AG09309 (cell line): Measurements from ENCODE around the gene HSD17B1.

Experiments
- DNase-seq: peaks from one replicate; pipeline ENCODE4 v3.0.0-alpha.2; 2010; ENCODE audit warnings: low read depth
- H3K4me3 ChIP-seq: 2 replicates; pipeline ENCODE4 v1.5.1; 2011; ENCODE audit warnings: mild to moderate bottlenecking, low read depth, low read length, moderate library complexity; ENCODE audit not compliant: control insufficient read depth
- TF ChIP-seq, protein P1 (sequence below): IDR thresholded peaks from 2 replicates; pipeline ENCODE4 v1.5.1; 2011; ENCODE audit warnings: mild to moderate bottlenecking, low read depth, low read length, inconsistent platforms; ENCODE audit not compliant: insufficient read depth, control insufficient read depth; ENCODE audit errors: missing control alignments

Gene HSD17B1

DNA sequence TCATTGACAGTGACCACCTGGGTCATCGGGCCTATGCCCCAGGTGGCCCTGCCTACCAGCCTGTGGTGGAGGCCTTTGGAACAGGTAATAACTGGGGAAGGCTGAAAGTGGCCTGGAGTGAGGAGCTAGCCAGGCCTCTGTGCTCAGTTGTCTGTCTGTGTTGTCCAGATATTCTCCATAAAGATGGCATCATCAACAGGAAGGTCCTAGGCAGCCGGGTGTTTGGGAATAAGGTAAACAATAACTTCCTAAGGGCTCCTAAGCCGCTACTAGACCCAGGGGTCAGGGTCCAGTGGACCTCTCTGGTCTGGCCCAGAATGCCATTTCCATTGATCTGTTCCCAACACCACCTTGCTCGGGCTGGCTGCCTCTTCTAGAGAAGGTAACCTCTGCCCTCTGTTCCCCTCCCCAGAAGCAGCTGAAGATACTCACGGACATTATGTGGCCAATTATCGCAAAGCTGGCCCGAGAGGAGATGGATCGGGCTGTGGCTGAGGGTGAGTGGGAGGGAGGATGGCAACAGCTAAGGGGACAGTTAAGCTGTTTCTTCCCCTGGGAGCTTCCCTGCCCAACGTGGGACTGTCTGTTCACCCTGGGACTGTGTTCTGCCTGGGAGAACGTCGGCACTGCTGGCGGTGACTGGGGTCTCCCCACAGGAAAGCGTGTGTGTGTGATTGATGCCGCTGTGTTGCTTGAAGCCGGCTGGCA is 12.2 kb downstream of the HSD17B1 start:
- DNase-seq = no peak
- H3K4me3 ChIP-seq = no peak overlapping the region
- TF ChIP-seq, protein P1, sequence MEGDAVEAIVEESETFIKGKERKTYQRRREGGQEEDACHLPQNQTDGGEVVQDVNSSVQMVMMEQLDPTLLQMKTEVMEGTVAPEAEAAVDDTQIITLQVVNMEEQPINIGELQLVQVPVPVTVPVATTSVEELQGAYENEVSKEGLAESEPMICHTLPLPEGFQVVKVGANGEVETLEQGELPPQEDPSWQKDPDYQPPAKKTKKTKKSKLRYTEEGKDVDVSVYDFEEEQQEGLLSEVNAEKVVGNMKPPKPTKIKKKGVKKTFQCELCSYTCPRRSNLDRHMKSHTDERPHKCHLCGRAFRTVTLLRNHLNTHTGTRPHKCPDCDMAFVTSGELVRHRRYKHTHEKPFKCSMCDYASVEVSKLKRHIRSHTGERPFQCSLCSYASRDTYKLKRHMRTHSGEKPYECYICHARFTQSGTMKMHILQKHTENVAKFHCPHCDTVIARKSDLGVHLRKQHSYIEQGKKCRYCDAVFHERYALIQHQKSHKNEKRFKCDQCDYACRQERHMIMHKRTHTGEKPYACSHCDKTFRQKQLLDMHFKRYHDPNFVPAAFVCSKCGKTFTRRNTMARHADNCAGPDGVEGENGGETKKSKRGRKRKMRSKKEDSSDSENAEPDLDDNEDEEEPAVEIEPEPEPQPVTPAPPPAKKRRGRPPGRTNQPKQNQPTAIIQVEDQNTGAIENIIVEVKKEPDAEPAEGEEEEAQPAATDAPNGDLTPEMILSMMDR = no peak

DNA sequence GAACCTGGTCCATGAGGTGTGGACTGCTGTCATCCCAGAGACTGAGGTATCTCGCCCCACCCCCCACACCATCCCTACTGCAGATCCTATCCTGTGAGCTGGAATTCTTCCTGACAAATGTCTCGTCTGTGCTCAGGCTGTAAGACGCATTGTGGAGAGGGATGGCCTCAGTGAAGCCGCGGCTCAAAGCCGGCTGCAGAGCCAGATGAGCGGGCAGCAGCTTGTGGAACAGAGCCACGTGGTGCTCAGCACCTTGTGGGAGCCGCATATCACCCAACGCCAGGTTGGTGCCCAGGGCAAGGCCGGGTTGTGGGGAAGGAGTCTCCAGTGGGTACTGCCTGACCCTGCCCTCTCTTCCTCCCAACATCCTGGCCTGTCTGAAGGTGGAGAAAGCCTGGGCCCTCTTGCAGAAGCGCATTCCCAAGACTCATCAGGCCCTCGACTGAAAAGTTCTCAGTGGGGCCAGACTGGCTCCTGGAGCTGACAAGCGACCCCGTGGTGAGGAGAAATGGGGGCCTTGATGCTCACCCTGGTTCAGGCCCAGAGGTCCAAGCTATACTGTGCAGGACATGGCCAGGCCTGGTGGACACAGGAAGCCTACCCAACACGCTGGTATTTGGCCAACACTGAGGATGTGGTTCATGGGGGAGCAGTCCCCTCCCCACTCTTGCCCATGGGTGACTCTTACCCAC is 12.9 kb downstream of the HSD17B1 start:
- H3K4me3 ChIP-seq = no peak overlapping the region
- no peak for DNase-seq
- TF ChIP-seq, protein P1 = no peak

DNA sequence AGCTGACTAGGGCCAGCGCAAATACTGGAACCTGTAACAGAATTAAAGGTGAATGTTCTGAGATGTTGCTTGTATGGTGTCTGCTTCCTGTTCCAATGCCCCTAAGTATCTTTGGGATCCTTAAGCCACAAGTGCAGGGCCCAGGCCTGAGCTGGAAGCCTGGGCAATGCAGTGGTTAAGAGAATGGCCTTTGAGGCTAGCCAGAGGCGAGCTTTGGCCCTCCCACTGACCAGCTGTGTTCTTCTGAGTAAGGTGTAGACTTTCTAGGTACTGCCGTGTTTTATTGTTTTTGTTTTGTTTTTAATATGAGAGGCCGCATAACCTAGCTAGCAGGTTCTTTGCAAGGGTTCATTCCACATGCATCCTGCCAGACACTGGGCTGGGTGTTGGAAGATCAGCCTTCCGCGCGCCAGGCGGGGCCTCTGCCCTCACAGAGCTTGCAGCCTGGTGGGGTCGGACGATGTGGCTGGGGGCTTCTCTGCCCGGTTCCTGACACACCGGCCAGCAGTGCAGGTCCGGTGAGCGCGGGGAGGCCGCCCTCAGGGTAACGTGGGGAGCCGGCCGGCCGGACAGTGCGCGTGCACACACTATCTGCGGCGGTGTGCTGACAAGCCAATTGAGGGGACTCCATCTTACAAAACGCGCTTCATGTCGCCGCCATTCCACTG is 13.6 kb downstream of the HSD17B1 start:
- peak overlapping the region; percentile 96 for H3K4me3 ChIP-seq
- no peak for DNase-seq
- TF ChIP-seq, protein P1 = no peak

DNA sequence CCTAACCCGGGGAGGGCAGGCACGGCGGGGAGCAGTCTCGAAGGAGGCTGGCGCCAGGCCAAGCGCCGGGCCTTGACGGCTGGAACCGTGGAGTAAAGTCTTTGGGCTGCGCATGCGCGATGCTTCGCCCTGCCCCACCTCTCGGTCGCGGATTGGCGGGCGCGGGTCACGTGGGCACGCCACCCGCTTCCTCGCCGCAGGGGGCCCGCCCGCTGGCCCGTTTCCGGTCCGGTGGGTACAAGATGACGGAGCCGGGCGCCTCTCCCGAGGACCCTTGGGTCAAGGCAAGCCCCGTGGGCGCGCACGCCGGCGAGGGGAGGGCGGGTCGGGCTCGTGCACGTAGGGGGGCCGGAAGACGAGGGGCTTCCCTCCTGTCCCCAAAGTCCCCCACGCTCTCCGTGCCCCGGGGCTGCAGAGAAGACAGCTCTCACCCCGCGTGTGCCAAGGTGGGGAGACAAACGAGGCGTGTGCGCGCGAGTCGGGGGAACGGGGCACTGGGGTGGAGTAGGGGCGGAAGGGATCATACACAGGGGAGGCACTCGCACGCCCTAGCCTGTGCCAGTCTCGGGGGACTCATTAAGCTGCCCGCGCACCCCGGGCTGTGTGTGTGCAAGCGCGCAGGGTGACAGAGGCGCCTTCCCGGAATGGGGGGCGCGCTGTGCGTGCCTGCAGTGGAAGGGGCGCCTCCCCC is 14.3 kb downstream of the HSD17B1 start, which contains the start of gene MLX:
TSS of gene MLX (plus strand) at position 218 of the 691 bp plus-strand sequence. CDS start at position 243, 25 bp downstream.
- peak within 1 kb of the TSS; percentile 96 for H3K4me3 ChIP-seq
- DNase-seq = peak; percentile 39
- TF ChIP-seq, protein P1 = no peak

DNA sequence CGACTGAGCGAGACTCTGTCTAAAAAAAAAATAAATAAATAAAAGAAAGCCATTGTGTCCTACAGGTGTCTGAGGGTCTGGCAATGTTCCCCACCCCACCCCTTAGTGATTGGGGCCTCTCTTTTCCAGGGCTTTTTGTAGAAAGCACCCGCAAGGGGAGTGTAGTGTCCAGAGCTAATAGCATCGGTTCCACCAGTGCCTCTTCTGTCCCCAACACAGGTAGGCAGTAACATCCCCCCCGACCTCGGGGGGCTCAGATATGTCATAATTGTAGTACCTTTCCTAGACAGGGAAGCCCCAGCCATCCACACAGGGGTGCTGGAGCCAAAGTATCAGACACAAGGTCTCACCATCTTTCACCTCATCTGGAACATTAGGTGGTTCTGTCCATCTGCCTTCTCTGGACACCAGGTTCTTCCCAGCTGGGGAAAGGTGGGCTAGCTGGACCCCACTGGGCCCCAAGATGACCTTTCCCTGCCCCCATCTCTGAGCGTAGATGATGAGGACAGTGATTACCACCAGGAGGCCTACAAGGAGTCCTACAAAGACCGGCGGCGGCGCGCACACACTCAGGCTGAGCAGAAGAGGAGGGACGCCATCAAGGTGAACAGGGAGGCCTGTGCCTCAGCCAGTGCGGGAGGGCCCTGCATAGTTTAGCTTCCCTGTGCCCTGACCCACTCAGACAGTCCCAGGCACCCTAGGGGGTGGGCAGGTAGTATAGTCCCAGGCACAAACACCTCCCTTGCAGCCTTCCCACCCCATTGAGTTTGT is 15.8 kb downstream of the HSD17B1 start:
- DNase-seq = no peak
- TF ChIP-seq, protein P1 = no peak
- H3K4me3 ChIP-seq = no peak overlapping the region
